DOHH2 (cell line): ENCODE measurements around the gene PNMA8A.

Experiments
- EZH2phosphoT487 ChIP-seq: fragments of 200-600 bp; sonication (generic); IDR thresholded peaks from 2 replicates; pipeline ENCODE4 v1.6.1; 2017; ENCODE audit warnings: borderline replicate concordance, mild to moderate bottlenecking, antibody characterized with exemption, low read length, moderate library complexity, mixed read lengths
- TF ChIP-seq, protein P1 (sequence below): fragments of 200-600 bp; sonication (generic); IDR thresholded peaks from one replicate; pipeline ENCODE4 v1.5.1; 2014; ENCODE audit warnings: antibody characterized with exemption, mild to moderate bottlenecking, low read depth, low read length; ENCODE audit not compliant: poor library complexity, severe bottlenecking

- TF ChIP-seq, protein P1, sequence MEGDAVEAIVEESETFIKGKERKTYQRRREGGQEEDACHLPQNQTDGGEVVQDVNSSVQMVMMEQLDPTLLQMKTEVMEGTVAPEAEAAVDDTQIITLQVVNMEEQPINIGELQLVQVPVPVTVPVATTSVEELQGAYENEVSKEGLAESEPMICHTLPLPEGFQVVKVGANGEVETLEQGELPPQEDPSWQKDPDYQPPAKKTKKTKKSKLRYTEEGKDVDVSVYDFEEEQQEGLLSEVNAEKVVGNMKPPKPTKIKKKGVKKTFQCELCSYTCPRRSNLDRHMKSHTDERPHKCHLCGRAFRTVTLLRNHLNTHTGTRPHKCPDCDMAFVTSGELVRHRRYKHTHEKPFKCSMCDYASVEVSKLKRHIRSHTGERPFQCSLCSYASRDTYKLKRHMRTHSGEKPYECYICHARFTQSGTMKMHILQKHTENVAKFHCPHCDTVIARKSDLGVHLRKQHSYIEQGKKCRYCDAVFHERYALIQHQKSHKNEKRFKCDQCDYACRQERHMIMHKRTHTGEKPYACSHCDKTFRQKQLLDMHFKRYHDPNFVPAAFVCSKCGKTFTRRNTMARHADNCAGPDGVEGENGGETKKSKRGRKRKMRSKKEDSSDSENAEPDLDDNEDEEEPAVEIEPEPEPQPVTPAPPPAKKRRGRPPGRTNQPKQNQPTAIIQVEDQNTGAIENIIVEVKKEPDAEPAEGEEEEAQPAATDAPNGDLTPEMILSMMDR = no peak
- no peak for TF ChIP-seq EZH2phosphoT487
Measured at GRCh38 chr19:46481223-46481848, 10.0 kb upstream of the PNMA8A start.
